AG08395 (cell line): ENCODE data around the gene FLRT1.

Experiments
- DNase-seq: peaks from one replicate; pipeline ENCODE4 v3.0.0; 2012; ENCODE audit warnings: mixed read lengths, low spot score

FLRT1 gene

GRCh38 chr11:64006398-64006797 is 29.3 kb upstream of the FLRT1 start:
- DNase-seq: no peak

DNA sequence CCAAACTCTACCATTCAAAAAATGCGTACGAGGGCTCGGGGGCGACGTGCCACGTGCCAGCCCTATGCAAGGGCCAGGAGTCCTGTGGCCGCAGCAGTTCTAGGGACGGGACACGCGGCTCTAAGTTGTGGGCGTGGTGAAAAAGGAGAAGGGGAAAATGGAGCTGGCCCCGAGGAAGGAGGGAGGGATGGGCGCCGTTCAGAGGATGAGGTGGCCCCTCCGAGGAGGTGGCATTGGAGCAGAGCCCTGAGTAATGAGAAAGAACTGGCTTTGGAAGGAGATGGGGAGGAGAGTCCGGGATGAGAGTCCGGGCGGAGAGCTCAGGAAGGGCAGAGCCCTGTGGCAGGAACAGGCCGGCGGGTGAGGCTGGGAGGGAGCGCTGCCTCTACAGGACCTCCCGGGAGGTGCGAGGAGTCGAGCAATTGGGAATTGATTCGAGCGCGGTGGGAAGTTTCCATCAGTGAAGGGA is 28.5 kb upstream of the FLRT1 start:
- DNase-seq: peak; percentile 62

DNA sequence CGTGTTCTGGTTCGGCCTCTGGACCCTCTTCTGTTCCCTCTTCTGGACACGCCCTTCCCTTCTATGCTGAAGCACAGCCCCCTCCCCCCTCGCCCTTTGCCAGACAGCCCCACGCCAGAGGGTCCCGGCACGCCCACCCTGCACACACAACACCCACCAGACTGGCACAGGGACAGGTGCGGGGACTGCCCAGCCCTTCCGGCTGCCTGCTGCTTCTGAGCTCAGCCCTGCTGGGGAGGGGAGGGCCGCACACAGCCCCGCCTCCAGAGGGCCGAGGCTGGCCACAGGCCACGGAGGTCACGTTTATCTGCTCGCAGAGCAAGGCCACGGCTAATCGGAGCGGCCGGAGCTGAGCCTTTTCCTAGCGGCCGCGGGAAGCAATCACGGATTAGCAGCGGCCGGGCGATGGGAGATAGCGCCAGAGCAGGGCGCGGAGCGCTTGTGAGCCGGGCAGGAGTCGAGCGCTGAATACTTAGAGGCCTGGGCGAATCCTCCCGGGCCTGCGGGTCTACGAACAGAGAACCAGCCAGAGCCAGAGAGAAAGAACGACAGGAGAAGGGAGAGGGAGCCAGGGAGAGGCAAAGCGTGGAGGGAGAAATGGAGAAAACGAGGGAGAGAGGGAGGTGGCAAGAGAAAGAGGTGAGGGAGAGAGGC is 28.0 kb upstream of the FLRT1 start:
- peak; percentile 73 for DNase-seq

DNA sequence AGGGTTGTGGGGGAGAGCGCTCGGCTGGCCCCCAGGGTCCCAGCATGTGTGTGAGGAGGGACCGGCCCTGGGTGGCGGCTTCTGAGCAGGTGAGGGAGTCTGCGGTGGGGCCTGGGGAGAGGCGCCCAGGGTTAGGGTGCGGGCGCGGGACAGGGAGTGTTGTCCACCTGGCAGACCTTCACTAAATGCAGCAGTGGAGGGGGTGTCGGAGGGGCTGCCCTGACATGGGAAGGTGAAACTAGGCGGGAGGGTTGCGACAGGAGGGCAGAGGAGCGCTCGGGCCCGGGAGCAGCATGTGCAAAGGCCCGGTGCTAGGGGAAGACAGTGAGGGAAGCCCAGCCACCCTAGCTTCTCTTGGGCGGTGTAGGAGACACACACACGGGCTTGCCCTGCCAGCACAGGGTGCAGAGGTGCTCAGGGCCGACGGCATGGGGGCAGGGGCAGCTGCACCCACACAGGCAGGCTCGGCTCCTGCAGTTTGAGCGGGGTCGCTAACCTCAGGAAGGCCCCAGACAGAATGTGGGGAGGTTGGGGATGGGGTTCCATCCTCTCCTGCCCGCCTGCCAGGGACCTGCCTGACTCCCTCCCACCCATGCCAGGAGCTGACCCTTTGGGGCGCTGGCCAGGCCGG is 27.3 kb upstream of the FLRT1 start:
- no peak for DNase-seq

DNA sequence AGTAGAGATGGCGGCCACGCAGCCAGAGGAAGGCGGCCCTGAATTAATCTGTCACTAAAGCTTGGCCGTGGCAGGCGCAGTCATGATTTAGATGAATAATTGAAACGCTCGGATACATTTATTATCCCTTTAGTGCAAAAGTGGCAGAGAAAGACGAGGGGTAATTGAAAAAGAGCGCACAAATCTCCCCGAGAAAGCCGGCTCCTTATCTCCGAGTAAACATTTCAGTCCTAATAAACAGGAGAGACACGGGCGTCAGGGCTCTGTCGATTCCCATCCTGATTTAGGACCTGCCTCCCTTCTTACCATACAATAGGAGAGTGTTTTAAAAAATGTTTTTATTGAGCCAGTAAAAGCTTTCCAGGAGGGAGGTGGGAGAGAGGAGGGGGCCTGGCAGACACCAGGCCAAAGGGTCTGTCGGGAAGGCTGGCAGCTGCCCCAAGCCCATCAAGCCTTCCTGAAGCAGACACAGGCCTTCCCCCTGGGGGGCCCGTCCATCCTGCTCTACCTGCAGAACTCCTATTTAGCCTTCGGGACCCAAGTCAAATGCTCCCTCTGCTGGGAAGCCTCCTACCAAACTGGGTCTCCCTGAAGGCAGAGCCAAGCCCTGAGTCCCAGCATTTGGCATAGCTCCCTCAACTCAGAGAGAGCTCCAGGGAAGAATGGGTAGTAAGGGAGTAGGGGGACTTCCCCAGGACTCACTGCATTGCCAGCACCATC is 26.7 kb upstream of the FLRT1 start:
- no peak for DNase-seq

- DNase-seq: no peak
These were observed 26.0 kb upstream of the FLRT1 start for GRCh38 chr11:64009710-64010109.

DNA sequence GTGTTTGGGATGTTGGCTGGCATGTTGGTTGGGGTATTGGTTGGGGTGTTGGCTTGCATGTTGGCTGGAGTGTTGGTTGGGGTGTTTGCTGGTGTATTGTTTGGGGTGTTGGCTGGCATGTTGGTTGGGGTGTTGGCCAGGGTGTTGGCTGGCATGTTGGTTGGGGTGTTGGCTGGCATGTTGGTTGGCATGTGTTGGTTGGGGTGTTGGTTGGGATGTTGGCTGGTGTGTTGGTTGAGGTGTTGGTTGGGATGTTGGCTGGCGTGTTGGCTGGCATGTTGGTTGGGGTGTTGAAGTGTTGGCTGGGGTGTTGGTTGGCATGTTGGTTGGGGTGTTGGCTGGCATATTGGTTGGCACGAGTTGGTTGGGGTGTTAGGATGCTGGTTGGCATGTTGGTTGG is 24.9 kb upstream of the FLRT1 start:
- no peak for DNase-seq

- no peak for DNase-seq
These were observed 24.4 kb upstream of the FLRT1 start for GRCh38 chr11:64011371-64011770.

DNA sequence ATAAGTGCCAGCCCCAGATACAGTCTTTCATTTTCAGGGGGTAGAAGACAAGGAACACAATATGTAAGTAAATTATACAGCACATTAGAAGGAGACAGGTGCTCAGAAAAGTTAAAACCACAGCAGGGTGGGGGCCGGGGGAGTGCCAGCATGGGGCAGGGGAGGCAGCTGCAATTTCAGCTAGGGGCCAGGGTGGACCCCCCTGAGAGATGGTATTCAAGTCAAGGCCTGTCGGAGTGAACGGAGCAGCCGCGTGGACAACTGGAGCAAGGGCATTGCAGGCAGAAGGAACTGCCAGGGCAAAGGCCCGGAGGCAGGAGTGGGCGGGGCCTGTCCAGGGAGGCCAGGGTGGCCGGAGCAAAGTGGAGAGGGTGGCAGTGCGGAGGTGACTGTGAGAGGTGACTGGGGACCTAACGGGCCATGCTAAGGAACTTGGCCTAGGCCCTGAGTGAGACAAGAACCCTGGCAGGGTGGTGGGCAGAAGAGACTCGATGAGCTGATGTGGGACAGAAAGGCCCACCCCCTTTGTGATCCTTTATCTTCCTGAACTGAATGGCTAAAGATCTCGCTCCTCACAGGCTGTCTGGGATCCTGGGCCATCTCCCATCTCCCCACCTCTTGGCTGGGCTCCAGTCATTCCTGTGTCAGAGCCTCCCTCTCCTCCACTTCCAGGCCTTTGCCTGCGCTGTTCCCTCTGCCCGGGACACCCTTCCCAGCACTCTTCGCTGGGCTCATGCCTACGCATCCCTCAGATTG is 22.4 kb upstream of the FLRT1 start:
- no peak for DNase-seq

- no peak for DNase-seq
These were observed 21.4 kb upstream of the FLRT1 start for GRCh38 chr11:64014356-64014755.

DNA sequence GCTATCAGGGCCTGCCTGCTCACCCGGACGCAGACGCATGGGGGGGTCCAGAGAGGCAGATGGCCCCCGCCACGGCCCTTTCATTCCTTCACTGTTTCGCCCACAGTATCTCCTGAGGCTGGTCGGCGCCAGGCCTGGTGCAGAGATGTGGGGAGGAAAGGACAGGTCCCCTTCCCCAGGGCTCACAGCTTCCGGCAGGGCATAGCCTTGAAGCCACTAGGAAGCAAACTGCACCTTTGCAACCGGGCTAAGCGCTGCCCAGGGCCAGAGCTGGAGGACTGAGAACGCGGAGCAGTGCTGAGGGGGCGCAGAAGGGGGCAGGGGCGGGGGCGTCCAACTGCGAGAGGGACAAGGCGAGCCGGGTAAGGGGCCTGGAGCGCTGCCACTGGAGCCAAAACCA is 20.2 kb upstream of the FLRT1 start:
- no peak for DNase-seq

- no peak for DNase-seq
These were observed 19.5 kb upstream of the FLRT1 start for GRCh38 chr11:64015935-64016845.

GRCh38 chr11:64017945-64018224 is 17.8 kb upstream of the FLRT1 start:
- no peak for DNase-seq

DNA sequence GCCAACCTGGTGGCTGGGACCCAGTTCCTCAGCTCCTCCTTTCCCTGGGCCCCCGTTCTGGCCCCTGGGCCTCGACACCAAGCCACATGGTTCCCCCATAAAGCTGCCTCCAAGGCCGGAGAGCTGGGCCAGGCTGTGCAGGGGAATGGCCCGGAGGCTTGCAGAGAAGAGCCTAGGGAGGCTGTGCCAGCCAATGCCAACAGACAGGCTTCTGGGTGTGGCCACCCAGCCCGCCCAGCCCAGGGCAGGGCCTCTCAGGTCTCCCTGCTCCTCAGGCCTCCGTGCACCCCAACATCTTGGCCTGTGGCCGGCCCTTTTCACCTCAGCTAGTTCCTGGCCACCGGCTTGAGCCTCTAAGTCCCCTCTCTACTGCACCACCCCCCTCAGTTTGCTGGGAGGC is 17.4 kb upstream of the FLRT1 start:
- no peak for DNase-seq

DNA sequence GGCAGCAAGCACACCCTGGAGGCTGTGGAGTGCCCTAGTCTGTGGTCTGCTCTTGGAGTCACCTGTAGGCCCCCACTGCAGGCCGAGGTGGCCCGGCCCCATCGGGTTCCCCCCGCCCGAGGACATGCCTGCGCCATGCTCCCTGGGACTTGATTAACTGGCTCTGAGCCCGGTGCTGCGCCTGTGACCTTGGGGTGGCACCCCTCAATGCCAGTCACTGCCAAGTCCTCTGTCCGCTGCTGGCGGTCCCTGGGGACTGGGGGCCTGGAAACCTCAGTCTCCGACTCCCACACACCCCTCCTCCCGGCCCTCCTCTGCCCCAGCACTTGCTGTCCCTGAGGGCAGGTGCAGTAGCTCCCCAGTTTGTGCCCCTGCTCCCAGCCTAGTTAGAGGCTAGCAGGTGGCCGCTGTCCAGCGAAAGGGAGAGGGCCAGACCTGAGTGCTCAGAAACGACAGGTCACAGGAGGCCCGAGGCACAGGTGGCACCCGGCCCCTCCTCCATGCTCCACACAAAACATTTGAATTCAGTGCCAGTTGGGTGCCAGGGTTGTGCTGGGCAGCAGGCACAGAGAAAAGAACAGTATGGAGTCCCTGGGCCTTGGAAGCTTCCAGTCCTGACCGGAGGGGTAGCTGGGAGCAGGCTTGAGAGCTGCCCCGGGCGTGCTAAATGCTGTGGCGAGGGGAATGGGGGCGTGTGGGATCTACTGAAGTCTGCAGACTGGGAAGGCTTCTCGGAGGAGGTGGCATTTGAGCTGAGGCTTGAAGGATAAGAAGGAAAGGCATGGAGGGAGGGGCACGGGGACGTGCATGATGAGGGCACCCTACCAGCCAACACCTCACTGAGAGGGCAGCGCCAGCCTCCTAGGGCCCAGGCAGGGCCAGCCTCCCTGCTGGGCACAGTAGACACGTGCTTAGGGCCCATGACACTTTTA is 16.4 kb upstream of the FLRT1 start:
- no peak for DNase-seq

- no peak for DNase-seq
These were observed 14.6 kb upstream of the FLRT1 start for GRCh38 chr11:64020976-64021756.

- DNase-seq: no peak
These were observed 14.0 kb upstream of the FLRT1 start for GRCh38 chr11:64021757-64022093.

DNA sequence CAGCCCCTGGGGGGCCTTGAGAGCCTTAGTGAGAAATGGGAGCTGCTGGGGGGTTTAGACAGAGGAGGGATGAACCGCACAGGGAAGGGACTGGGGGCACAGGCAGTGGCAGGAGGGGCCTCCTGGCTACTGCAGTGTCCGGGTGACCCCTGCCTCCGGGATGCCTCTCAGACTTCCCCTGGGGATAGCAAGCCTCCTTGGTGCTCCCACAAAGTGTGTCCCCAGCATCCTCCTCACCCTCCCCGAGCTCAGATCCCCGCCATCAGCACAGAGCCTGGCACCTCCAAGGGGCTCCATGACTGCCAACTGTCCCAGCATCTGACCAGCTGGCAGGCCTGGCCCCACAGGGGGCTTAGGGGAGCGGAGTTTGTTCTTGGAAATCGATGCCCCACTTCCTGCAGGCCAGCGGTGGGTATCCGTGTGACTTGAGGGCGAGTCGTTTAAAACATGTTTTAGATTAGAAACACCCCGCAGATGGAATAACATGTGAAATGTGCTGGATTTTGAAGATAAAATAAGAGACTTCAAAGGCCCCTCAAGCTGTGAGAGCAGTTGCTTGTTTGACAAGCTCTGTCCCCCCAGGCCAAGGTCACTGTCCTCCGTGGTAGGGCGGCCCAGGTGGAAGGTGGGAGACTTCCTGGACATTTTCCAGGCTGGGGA is 13.5 kb upstream of the FLRT1 start:
- no peak for DNase-seq
